Activated naive CD4-positive, alpha-beta T cell treated with anti-CD3 and anti-CD28 coated beads, Interleukin-2, amount 10 ng/mL, durations not matched to agents 7 days and 5 days (primary cell): ENCODE data around the gene UBXN4.
"Not testable (repeated sequence)": the region's sequence is repeated elsewhere in the genome, so short reads cannot be mapped to it uniquely, and the experiment has no call there.

ENCODE experiments used
- CTCF ChIA-PET: fragments of 350-600 bp; sonication (Branson Sonifier 250); formaldehyde crosslinking; loops from one replicate; lab custom pipeline; 2021; ENCODE audit warnings: antibody characterized with exemption; lab: Charles Lee
- DNase-seq: peaks from one replicate; pipeline ENCODE4 v3.0.0-alpha.2; 2020
- H3K27ac Mint-ChIP-seq: one replicate; pipeline ENCODE4 v1.8.0; 2021; ENCODE audit warnings: mild to moderate bottlenecking, moderate library complexity, mixed read lengths
- H3K27me3 Mint-ChIP-seq: one replicate; pipeline ENCODE4 v1.8.0; 2021; ENCODE audit warnings: mild to moderate bottlenecking, mixed read lengths
- H3K36me3 Mint-ChIP-seq: one replicate; pipeline ENCODE4 v1.8.0; 2021; ENCODE audit warnings: mixed read lengths
- H3K4me1 Mint-ChIP-seq: one replicate; pipeline ENCODE4 v1.8.0; 2021; ENCODE audit warnings: mixed read lengths
- H3K4me3 Mint-ChIP-seq: one replicate; pipeline ENCODE4 v1.8.0; 2021; ENCODE audit warnings: mild to moderate bottlenecking, moderate library complexity, mixed read lengths
- H3K9me3 Mint-ChIP-seq: one replicate; pipeline ENCODE4 v1.8.0; 2021; ENCODE audit warnings: mixed read lengths

Gene UBXN4

GRCh38 chr2:135741395-135742324 lies at the start of gene UBXN4:
Gene UBXN4 (plus strand): TSS chr2:135741855. CDS start chr2:135741930, 75 bp downstream.
- H3K27ac Mint-ChIP-seq, result peak within 1 kb of the TSS; percentile 99

GRCh38 chr2:135694711-135695110 lies 46.9 kb upstream of the UBXN4 start:
- H3K27ac Mint-ChIP-seq, result no peak overlapping the region
- no peaks in the 10 kb centered on the region for H3K9me3 Mint-ChIP-seq
- H3K36me3 Mint-ChIP-seq, result peaks cover 33% of the 10 kb centered on the region
- no peak overlapping the region for H3K4me3 Mint-ChIP-seq
- H3K27me3 Mint-ChIP-seq, result no peaks in the 10 kb centered on the region
- H3K4me1 Mint-ChIP-seq, result peaks cover 43% of the 10 kb centered on the region
- no peak for DNase-seq
- CTCF ChIA-PET, result interaction anchor here (0.6 kb wide), 1 partner anchor 111 kb away, joined by 5 read pairs; no protein-coding TSS in a partner anchor

More at GRCh38 chr2:135741395-135742324, at the start of gene UBXN4:
- Mint-ChIP-seq H3K36me3 (peaks cover 30% of the 10 kb centered on the region), H3K4me1 (peaks cover 36% of the 10 kb centered on the region), H3K27me3 (no peaks in the 10 kb centered on the region), H3K4me3 (peak within 1 kb of the TSS; percentile 98), H3K9me3 (peaks cover 2% of the 10 kb centered on the region)
- DNase-seq, result peak; percentile 97
- CTCF ChIA-PET, result interaction anchor here (0.9 kb wide), 1 partner anchor 11 kb away, joined by 3 read pairs; no protein-coding TSS in a partner anchor

- peaks cover 23% of the 10 kb centered on the region for H3K36me3 Mint-ChIP-seq
- CTCF ChIA-PET, result no interaction called here
- no peaks in the 10 kb centered on the region for H3K9me3 Mint-ChIP-seq
- H3K27ac Mint-ChIP-seq, result no peak overlapping the region
- no peaks in the 10 kb centered on the region for H3K27me3 Mint-ChIP-seq
- DNase-seq, result no peak
- H3K4me1 Mint-ChIP-seq, result peaks cover 10% of the 10 kb centered on the region
- H3K4me3 Mint-ChIP-seq, result no peak overlapping the region
Observed at GRCh38 chr2:135698838-135699237, 42.8 kb upstream of the UBXN4 start.

GRCh38 chr2:135701442-135701841 lies 40.2 kb upstream of the UBXN4 start:
- no peaks in the 10 kb centered on the region for H3K9me3 Mint-ChIP-seq
- H3K36me3 Mint-ChIP-seq, result peaks cover 7% of the 10 kb centered on the region
- no peaks in the 10 kb centered on the region for H3K4me1 Mint-ChIP-seq
- no peak overlapping the region for H3K27ac Mint-ChIP-seq
- no peak overlapping the region for H3K4me3 Mint-ChIP-seq
- no peak for DNase-seq
- H3K27me3 Mint-ChIP-seq, result no peaks in the 10 kb centered on the region
- CTCF ChIA-PET, result no interaction called here

GRCh38 chr2:135703300-135703699 lies 38.4 kb upstream of the UBXN4 start:
- Mint-ChIP-seq H3K9me3 (no peaks in the 10 kb centered on the region), H3K4me1 (no peaks in the 10 kb centered on the region), H3K36me3 (peaks cover 2% of the 10 kb centered on the region), H3K27me3 (no peaks in the 10 kb centered on the region), H3K4me3 (no peak overlapping the region), H3K27ac (no peak overlapping the region)
- DNase-seq, result no peak
- CTCF ChIA-PET, result interaction anchor here (1.0 kb wide), 1 partner anchor 20 kb away, joined by 3 read pairs; no protein-coding TSS in a partner anchor

GRCh38 chr2:135704075-135704474 lies 37.6 kb upstream of the UBXN4 start:
- H3K36me3 Mint-ChIP-seq, H3K4me1 Mint-ChIP-seq, DNase-seq, H3K9me3 Mint-ChIP-seq, H3K27me3 Mint-ChIP-seq, H3K4me3 Mint-ChIP-seq, H3K27ac Mint-ChIP-seq: not testable (repeated sequence)
- CTCF ChIA-PET, result interaction anchor here (1.0 to 1.2 kb wide), 2 partner anchors 21 to 700 kb away, joined by 3 to 5 read pairs; no protein-coding TSS in a partner anchor

GRCh38 chr2:135708159-135708558 lies 33.5 kb upstream of the UBXN4 start:
- CTCF ChIA-PET, result interaction anchor here (0.9 to 4.9 kb wide), 6 partner anchors 189 to 720 kb away, joined by 3 to 56 read pairs (median 5); no protein-coding TSS in a partner anchor
- Mint-ChIP-seq H3K9me3 (no peaks in the 10 kb centered on the region), H3K4me1 (no peaks in the 10 kb centered on the region), H3K4me3 (no peak overlapping the region), H3K27ac (no peak overlapping the region), H3K36me3 (peaks cover 9% of the 10 kb centered on the region), H3K27me3 (no peaks in the 10 kb centered on the region)
- no peak for DNase-seq

- no peaks in the 10 kb centered on the region for H3K4me1 Mint-ChIP-seq
- H3K4me3 Mint-ChIP-seq, result no peak overlapping the region
- H3K9me3 Mint-ChIP-seq, result no peaks in the 10 kb centered on the region
- CTCF ChIA-PET, result interaction anchor here (0.5 to 4.9 kb wide), 29 partner anchors 14 to 721 kb away, joined by 3 to 56 read pairs (median 4); partner anchors contain the start of genes R3HDM1 and ZRANB3
- no peaks in the 10 kb centered on the region for H3K27me3 Mint-ChIP-seq
- no peak overlapping the region for H3K27ac Mint-ChIP-seq
- peaks cover 15% of the 10 kb centered on the region for H3K36me3 Mint-ChIP-seq
- peak; percentile 79 for DNase-seq
Observed at GRCh38 chr2:135709992-135710391, 31.7 kb upstream of the UBXN4 start.

GRCh38 chr2:135715086-135715485 lies 26.6 kb upstream of the UBXN4 start:
- peaks cover 26% of the 10 kb centered on the region for H3K36me3 Mint-ChIP-seq
- DNase-seq, H3K4me1 Mint-ChIP-seq, H3K27me3 Mint-ChIP-seq, H3K9me3 Mint-ChIP-seq, H3K4me3 Mint-ChIP-seq: not testable (repeated sequence)
- H3K27ac Mint-ChIP-seq, result peak overlapping the region; percentile 2
- CTCF ChIA-PET, result interaction anchor here (0.5 kb wide), 1 partner anchor 114 kb away, joined by 3 read pairs; no protein-coding TSS in a partner anchor

GRCh38 chr2:135728064-135728743 lies 13.5 kb upstream of the UBXN4 start:
- H3K4me1 Mint-ChIP-seq, result peaks cover 4% of the 10 kb centered on the region
- CTCF ChIA-PET, result interaction anchor here (0.6 to 1.2 kb wide), 2 partner anchors 10 to 58 kb away, joined by 3 to 6 read pairs; no protein-coding TSS in a partner anchor
- no peak overlapping the region for H3K27ac Mint-ChIP-seq

GRCh38 chr2:135732561-135732960 lies 9.1 kb upstream of the UBXN4 start:
- Mint-ChIP-seq H3K4me1 (peaks cover 7% of the 10 kb centered on the region), H3K27me3 (no peaks in the 10 kb centered on the region), H3K36me3 (peaks cover 2% of the 10 kb centered on the region), H3K9me3 (no peaks in the 10 kb centered on the region), H3K27ac (no peak overlapping the region), H3K4me3 (no peak overlapping the region)
- CTCF ChIA-PET, result interaction anchor here (1.2 kb wide), 1 partner anchor 23 kb away, joined by 5 read pairs; no protein-coding TSS in a partner anchor
- DNase-seq, result no peak

More at GRCh38 chr2:135728064-135728743, 13.5 kb upstream of the UBXN4 start:
- no peak for DNase-seq
- H3K36me3 Mint-ChIP-seq, result peaks cover 24% of the 10 kb centered on the region
- H3K4me3 Mint-ChIP-seq, result no peak overlapping the region
- H3K9me3 Mint-ChIP-seq, result no peaks in the 10 kb centered on the region
- no peaks in the 10 kb centered on the region for H3K27me3 Mint-ChIP-seq

GRCh38 chr2:135733045-135733444 lies 8.6 kb upstream of the UBXN4 start:
- no peaks in the 10 kb centered on the region for H3K27me3 Mint-ChIP-seq
- peaks cover 7% of the 10 kb centered on the region for H3K4me1 Mint-ChIP-seq
- CTCF ChIA-PET, result interaction anchor here (1.2 kb wide), 1 partner anchor 23 kb away, joined by 5 read pairs; no protein-coding TSS in a partner anchor
- H3K4me3 Mint-ChIP-seq, result no peak overlapping the region
- DNase-seq, result no peak
- no peaks in the 10 kb centered on the region for H3K36me3 Mint-ChIP-seq
- no peak overlapping the region for H3K27ac Mint-ChIP-seq
- H3K9me3 Mint-ChIP-seq, result no peaks in the 10 kb centered on the region

GRCh38 chr2:135736546-135736945 lies 5.1 kb upstream of the UBXN4 start:
- Mint-ChIP-seq H3K27me3 (no peaks in the 10 kb centered on the region), H3K9me3 (peaks cover 2% of the 10 kb centered on the region), H3K4me1 (peaks cover 10% of the 10 kb centered on the region), H3K27ac (no peak overlapping the region), H3K4me3 (no peak overlapping the region), H3K36me3 (peaks cover 2% of the 10 kb centered on the region)
- CTCF ChIA-PET, result no interaction called here
- DNase-seq, result no peak

GRCh38 chr2:135740206-135740605 lies 1.4 kb upstream of the UBXN4 start:
- peaks cover 20% of the 10 kb centered on the region for H3K36me3 Mint-ChIP-seq
- no peak for DNase-seq
- peaks cover 25% of the 10 kb centered on the region for H3K4me1 Mint-ChIP-seq
- no peak overlapping the region for H3K4me3 Mint-ChIP-seq
- CTCF ChIA-PET, result no interaction called here
- H3K27ac Mint-ChIP-seq, result no peak overlapping the region
- H3K9me3 Mint-ChIP-seq, result peaks cover 2% of the 10 kb centered on the region
- H3K27me3 Mint-ChIP-seq, result no peaks in the 10 kb centered on the region
